Right lobe of liver (tissue), 6 donors: ENCODE data around the gene TXN2. TPM values are rescaled to one million over a fixed set of nuclear protein-coding genes. Genes with fewer than 3 reads are reported as not detected.
A peak's percentile ranks its signal among the peaks of the same experiment; 100 is the strongest.

ENCODE experiments used
- ATAC-seq, 4 donors: fragments of 200-7000 bp; cut with Tn5 transposase; one replicate each; pipeline ENCODE4 v1.9.1; 2020; ENCODE audit warnings: mild to moderate bottlenecking in 4 of 4, moderate library complexity in 4 of 4
- DNase-seq, 3 donors: peaks; one replicate each; pipeline ENCODE4 v3.0.0-alpha.2; 2020
- H3K27ac ChIP-seq, 3 donors: fragments of 200-600 bp; one replicate each; pipeline ENCODE4 v1.8.0; 2022
- H3K27me3 ChIP-seq, 2 donors: fragments of 200-600 bp; one replicate each; pipeline ENCODE4 v1.8.0; 2022
- H3K36me3 ChIP-seq, 4 donors: fragments of 200-600 bp; sonication (generic) in 1 of 4; one replicate each; pipeline versions ENCODE4 v1.5.1 to v1.8.0; 2017 to 2022; ENCODE audit warnings: control low read depth in 1 of 4
- H3K4me1 ChIP-seq, 4 donors: fragments of 200-600 bp; sonication (generic) in 1 of 4; one replicate each; pipeline versions ENCODE4 v1.5.1 to v1.8.0; 2017 to 2022; ENCODE audit warnings: control low read depth in 1 of 4
- H3K4me3 ChIP-seq, 3 donors: fragments of 200-600 bp; one replicate each; pipeline ENCODE4 v1.8.0; 2022
- H3K9me3 ChIP-seq, 4 donors: fragments of 200-600 bp; sonication (generic) in 1 of 4; one replicate each; pipeline versions ENCODE4 v1.5.1 to v1.8.0; 2017 to 2022; ENCODE audit warnings: control low read depth in 1 of 4
- CTCF ChIP-seq, 4 donors: fragments of 200-600 bp in 3 of 4; fragments of 450-650 bp in 1 of 4; IDR thresholded peaks; one replicate each; pipeline versions ENCODE4 v1.5.1 to v1.8.0; 2016 to 2022; ENCODE audit warnings: antibody characterized with exemption in 4 of 4, mild to moderate bottlenecking in 2 of 4
- POLR2A ChIP-seq: fragments of 450-650 bp; IDR thresholded peaks from one replicate; pipeline ENCODE4 v1.6.1; 2017; ENCODE audit warnings: antibody characterized with exemption, mild to moderate bottlenecking
- WGBS: methylation state at CpG from one replicate; pipeline ENCODE4 v1.1.6; 2018; ENCODE audit warnings: low coverage, low lambda C conversion rate; ENCODE audit not compliant: insufficient coverage; ENCODE audit errors: missing lambda C conversion rate; 5-methylcytosine and 5-hydroxymethylcytosine counted together
- intact Hi-C, 2 donors: fragments of 100-400 bp; cut with DNase I; formaldehyde crosslinking; loops; one replicate each; pipeline versions ENCODE4 v1.11.2 to v1.14.1; 2022
- total RNA-seq, 6 experiments: library from RNA; depleted of rRNA in 2 of 6; stranded (reverse); fragments of >200 nt in 2 of 6; fragmentation: NEBNext Ultra II Directional in 3 of 6; extraction: Animal tissue kit (Norgen Biotek cat#: 25700) in 3 of 6; gene quantifications; one replicate each; pipeline versions ENCODE4 v1.1.0 to v1.2.4, GENCODE V29; 2016 to 2023
- donor health status: DM: no; HTN: yes; CAD: no.
- donor health status: DM: no; HTN: no; CAD: no.
- donor health status: DM: no; HTN: no; CAD: no.
- donor health status: DM: no; HTN: yes; CAD: no.
- donor health status: DM: no; HTN: yes; CAD: no.

The TXN2 gene
- total RNA-seq, 6 experiments from 2014 or later, result 56.0 to 94.8 (median 67.2) TPM

- no peak for DNase-seq
- intact Hi-C loops, result no loop called here
- TF ChIP-seq POLR2A (no peak), CTCF (IDR thresholded peaks at IDR 0.05) (no peak)
- H3K27me3 ChIP-seq, result no peaks in the 10 kb centered on the region
- 60% methylated on average over 2 of the region's 12 CpGs for WGBS
- no peaks in the 10 kb centered on the region for H3K9me3 ChIP-seq
- no peak overlapping the region for H3K4me3 ChIP-seq
- no peaks in the 10 kb centered on the region for H3K4me1 ChIP-seq
- H3K27ac ChIP-seq, result no peak overlapping the region
- ATAC-seq, result no peak
- H3K36me3 ChIP-seq, result no peaks in the 10 kb centered on the region
Observed at GRCh38 chr22:36442506-36443197, 38.8 kb downstream of the TXN2 start.

GRCh38 chr22:36440429-36441002 is 40.9 kb downstream of the TXN2 start:
- Histone ChIP-seq H3K4me3 (no peak overlapping the region), H3K36me3 (no peaks in the 10 kb centered on the region), H3K27ac (peak overlapping the region in 1 of 3 donors; percentile 31), H3K9me3 (no peaks in the 10 kb centered on the region), H3K4me1 (peaks cover 0 to 5% (median under 1%) of the 10 kb centered on the region in 4 donors), H3K27me3 (no peaks in the 10 kb centered on the region)
- intact Hi-C loops, result no loop called here
- DNase-seq (no peak), ATAC-seq (peak in 1 of 4 donors; percentile 16)
- WGBS, result 63% methylated on average over 3 of the region's 8 CpGs
- TF ChIP-seq POLR2A, result no peak
- no peak for TF ChIP-seq CTCF (IDR thresholded peaks at IDR 0.05)

- H3K4me1 ChIP-seq, result peaks cover 0 to 13% (median 4%) of the 10 kb centered on the region in 4 donors
- H3K36me3 ChIP-seq, result no peaks in the 10 kb centered on the region
- H3K27me3 ChIP-seq, result no peaks in the 10 kb centered on the region
- H3K9me3 ChIP-seq, result no peaks in the 10 kb centered on the region
- H3K27ac ChIP-seq, result peak overlapping the region in 1 of 3 donors; percentile 31
- no peak for TF ChIP-seq POLR2A
- intact Hi-C loops, result no loop called here
- DNase-seq (peak in 1 of 3 donors; percentile 56), ATAC-seq (peak; percentile 23 to 69 (median 41))
- WGBS, result 81% methylated on average over 6 of the region's 6 CpGs
- no peak overlapping the region for H3K4me3 ChIP-seq
Observed at GRCh38 chr22:36439481-36440271, 41.8 kb downstream of the TXN2 start.

GRCh38 chr22:36435516-36436415 is 45.7 kb downstream of the TXN2 start:
- H3K27me3 ChIP-seq, result no peaks in the 10 kb centered on the region
- H3K4me3 ChIP-seq, result no peak overlapping the region
- WGBS, result 40% methylated on average over 14 of the region's 16 CpGs
- peaks cover 0 to 27% (median 11%) of the 10 kb centered on the region in 4 donors for H3K4me1 ChIP-seq
- DNase-seq (peak; percentile 68 to 78 (median 76)), ATAC-seq (peak; percentile 73 to 87 (median 81))
- TF ChIP-seq POLR2A (no peak), CTCF (IDR thresholded peaks at IDR 0.05) (no peak)
- H3K27ac ChIP-seq, result peak overlapping the region in 1 of 3 donors; percentile 12
- no peaks in the 10 kb centered on the region for H3K9me3 ChIP-seq
- no peaks in the 10 kb centered on the region for H3K36me3 ChIP-seq
- intact Hi-C loops, result no loop called here
